Thymus (tissue), 11 donors: Measurements from ENCODE around the gene FCRLB. TPM values are rescaled to one million over a fixed set of nuclear protein-coding genes. Genes with fewer than 3 reads are reported as not detected.
A peak's percentile ranks its signal among the peaks of the same experiment; 100 is the strongest.

Source experiments
- DNase-seq, 9 donors: peaks; one replicate each; pipeline ENCODE4 v3.0.0-alpha.2; 2013; ENCODE audit warnings: low spot score in 9 of 9, low read depth in 6 of 9, missing footprints in 1 of 9
- H3K27ac ChIP-seq, 2 donors: one replicate each; pipeline ENCODE4 v1.5.1; 2013; ENCODE audit warnings: control low read depth in 1 of 2, low read depth in 1 of 2, low read length in 1 of 2, mild to moderate bottlenecking in 1 of 2, moderate library complexity in 1 of 2
- H3K27me3 ChIP-seq, 2 donors: one replicate each; pipeline ENCODE4 v1.5.1; 2013; ENCODE audit warnings: low read length in 1 of 2; ENCODE audit not compliant: control insufficient read depth in 2 of 2, insufficient read depth in 1 of 2
- H3K36me3 ChIP-seq, 2 donors: one replicate each; pipeline ENCODE4 v1.5.1; 2013; ENCODE audit warnings: low read length in 1 of 2, mild to moderate bottlenecking in 1 of 2, moderate library complexity in 1 of 2; ENCODE audit not compliant: control insufficient read depth in 2 of 2, insufficient read depth in 2 of 2
- H3K4me1 ChIP-seq, 2 donors: one replicate each; pipeline ENCODE4 v1.5.1; 2013; ENCODE audit warnings: low read length in 2 of 2; ENCODE audit not compliant: control insufficient read depth in 2 of 2, insufficient read depth in 2 of 2
- H3K4me3 ChIP-seq, 2 donors: one replicate each; pipeline ENCODE4 v1.5.1; 2013; ENCODE audit warnings: low read length in 2 of 2, control low read depth in 1 of 2, mild to moderate bottlenecking in 1 of 2
- H3K9me3 ChIP-seq, 2 donors: one replicate each; pipeline ENCODE4 v1.5.1; 2013; ENCODE audit warnings: low read length in 1 of 2, mild to moderate bottlenecking in 1 of 2; ENCODE audit not compliant: control insufficient read depth in 2 of 2, insufficient read depth in 1 of 2
- WGBS: extraction: QIAGEN DNeasy Blood & Tissue Kit; methylation state at CpG from one replicate; pipeline ENCODE4 v1.1.7; 2013; 5-methylcytosine and 5-hydroxymethylcytosine counted together
- polyA plus RNA-seq: library from polyadenylated mRNA; stranded (reverse); fragments of 200-250 nt; gene quantifications from one replicate; pipeline ENCODE4 v1.2.3, GENCODE V29; 2013
- total RNA-seq: library from RNA; stranded (reverse); fragments of 120-200 nt; gene quantifications from one replicate; pipeline ENCODE4 v1.2.4, GENCODE V29; 2013
- donor health status: healthy.

FCRLB gene
- total and polyA plus RNA-seq, 2 donors = 0.28 to 0.84 TPM

- no peak overlapping the region for H3K27ac ChIP-seq
- no peaks in the 10 kb centered on the region for H3K36me3 ChIP-seq
- no peak for DNase-seq
- 91% methylated on average over 2 of the region's 2 CpGs for WGBS
- H3K4me3 ChIP-seq = no peak overlapping the region
- H3K4me1 ChIP-seq = peaks cover 33 to 37% of the 10 kb centered on the region in 2 donors
- H3K9me3 ChIP-seq = no peaks in the 10 kb centered on the region
- no peaks in the 10 kb centered on the region for H3K27me3 ChIP-seq
These were observed 50.6 kb downstream of the FCRLB start for GRCh38 chr1:161771973-161772372.

DNA sequence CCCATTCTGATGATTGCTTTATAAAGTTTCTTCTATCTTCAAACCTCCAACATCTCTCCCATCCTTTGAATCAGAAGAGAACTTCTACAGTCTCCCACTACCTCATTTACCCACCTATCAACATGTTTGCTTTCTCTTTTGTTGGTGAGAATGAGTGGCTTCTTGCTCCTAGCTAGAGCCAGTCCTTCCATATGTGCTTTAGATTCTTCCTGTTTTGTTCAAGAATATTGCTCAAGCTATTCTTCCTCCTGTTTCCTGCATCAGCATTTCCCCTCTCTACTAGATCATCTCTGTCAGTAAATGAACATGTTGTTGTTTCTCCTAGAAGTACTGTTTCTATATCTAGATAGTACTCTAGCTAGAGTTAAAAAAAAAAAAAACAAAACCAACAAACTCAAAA, 51.1 kb downstream of the FCRLB start:
- Histone ChIP-seq H3K9me3 (no peaks in the 10 kb centered on the region), H3K36me3 (no peaks in the 10 kb centered on the region), H3K27ac (peak overlapping the region in 1 of 2 donors; percentile 33), H3K27me3 (no peaks in the 10 kb centered on the region), H3K4me3 (no peak overlapping the region), H3K4me1 (peaks cover 33 to 35% of the 10 kb centered on the region in 2 donors)
- peak in 1 of 9 donors; percentile 40 for DNase-seq

DNA sequence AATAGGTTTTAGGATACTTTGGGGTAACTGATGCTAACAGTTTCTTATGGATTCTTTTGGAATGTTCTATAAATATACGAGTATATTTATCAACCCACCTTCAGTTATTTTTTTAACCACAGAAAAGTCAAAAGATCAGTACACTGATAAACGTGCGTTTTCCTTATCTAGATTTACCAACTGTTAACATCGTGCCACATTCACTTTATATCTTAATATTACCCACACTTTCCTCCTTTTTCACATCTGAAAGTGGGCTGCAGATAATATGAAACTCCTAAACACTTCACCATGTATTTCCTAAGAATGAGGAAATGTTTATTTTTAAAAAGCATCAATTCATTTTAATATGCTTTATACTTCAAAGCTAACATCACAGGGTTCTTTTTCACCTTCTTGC, 52.4 kb downstream of the FCRLB start:
- WGBS = 3% methylated on average over 4 of the region's 4 CpGs
- H3K4me3 ChIP-seq = no peak overlapping the region
- no peaks in the 10 kb centered on the region for H3K27me3 ChIP-seq
- no peaks in the 10 kb centered on the region for H3K9me3 ChIP-seq
- H3K36me3 ChIP-seq = no peaks in the 10 kb centered on the region
- peaks cover 31 to 33% of the 10 kb centered on the region in 2 donors for H3K4me1 ChIP-seq
- peak in 1 of 9 donors; percentile 21 for DNase-seq
- no peak overlapping the region for H3K27ac ChIP-seq

DNA sequence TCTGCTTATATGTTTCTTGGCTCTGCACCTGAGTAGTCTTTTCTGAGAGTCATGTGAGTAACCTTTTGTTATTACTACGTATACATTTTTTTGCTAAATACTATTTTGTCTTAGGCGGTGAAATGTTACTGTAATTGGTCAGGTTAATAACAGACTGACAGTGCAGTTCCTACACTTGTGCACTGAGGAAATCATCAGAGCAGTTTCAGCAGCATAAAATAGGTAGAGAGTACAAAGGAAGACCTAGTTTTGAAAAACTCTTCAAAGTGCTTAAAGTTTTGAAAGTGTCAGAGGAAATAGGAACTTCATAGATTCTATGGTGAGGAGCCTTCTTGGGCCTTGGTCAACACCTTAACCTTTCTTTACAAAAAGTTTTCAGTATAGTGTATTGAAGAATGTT, 55.9 kb downstream of the FCRLB start:
- Histone ChIP-seq H3K4me3 (no peak overlapping the region), H3K27me3 (no peaks in the 10 kb centered on the region), H3K36me3 (peaks cover 0 to under 1% of the 10 kb centered on the region in 2 donors), H3K27ac (peak overlapping the region in 1 of 2 donors; percentile 23), H3K4me1 (peaks cover 14 to 21% of the 10 kb centered on the region in 2 donors), H3K9me3 (no peaks in the 10 kb centered on the region)
- peak in 2 of 9 donors; percentile 34 to 70 for DNase-seq
- WGBS = 94% methylated on average over 2 of the region's 2 CpGs

Other genes starting within 250 kb of the FCRLB start
- gene FCGR2A, start 216.1 kb upstream of the FCRLB start, total RNA-seq = 14.7 TPM
- gene FCGR2A, start 216.1 kb upstream of the FCRLB start, polyA plus RNA-seq = 50.0 TPM
- gene HSPA6, start 197.0 kb upstream of the FCRLB start, total RNA-seq = 1.1 TPM
- gene HSPA6, start 197.0 kb upstream of the FCRLB start, polyA plus RNA-seq = 12.3 TPM
- gene FCGR3A, start 171.7 kb upstream of the FCRLB start, total RNA-seq = 9.0 TPM
- gene FCGR3A, start 171.7 kb upstream of the FCRLB start, polyA plus RNA-seq = 41.1 TPM
- gene FCGR3B, start 90.4 kb upstream of the FCRLB start, total RNA-seq = 2.0 TPM
- gene FCGR3B, start 90.4 kb upstream of the FCRLB start, polyA plus RNA-seq = 1.9 TPM
- gene FCGR2B, start 58.4 kb upstream of the FCRLB start, total RNA-seq = 1.3 TPM
- gene FCGR2B, start 58.4 kb upstream of the FCRLB start, polyA plus RNA-seq = 10.9 TPM
- gene FCRLA, start 14.3 kb upstream of the FCRLB start, total RNA-seq = 2.4 TPM
- gene FCRLA, start 14.3 kb upstream of the FCRLB start, polyA plus RNA-seq = 11.5 TPM
- gene DUSP12, start 28.2 kb downstream of the FCRLB start, total RNA-seq = 22.6 TPM
- gene DUSP12, start 28.2 kb downstream of the FCRLB start, polyA plus RNA-seq = 28.2 TPM
- 12.7 TPM for gene ATF6, start 44.8 kb downstream of the FCRLB start, total RNA-seq
- gene ATF6, start 44.8 kb downstream of the FCRLB start, polyA plus RNA-seq = 6.5 TPM